ENCODE data around the gene ZBED4.

ZBED4 gene

GRCh38 chr22:49858827-49859226 is 5.2 kb downstream of the ZBED4 start:
- no peak for TF ChIP-seq SUZ12 (IDR thresholded peaks at IDR 0.05; ENCODE audit: extremely low read depth, insufficient read depth, insufficient read length)
- TF ChIP-seq YY1 (IDR thresholded peaks at IDR 0.05; ENCODE audit: insufficient read depth, insufficient read length) = no peak
- no peak for TF ChIP-seq ZNF274 (IDR thresholded peaks at IDR 0.05; ENCODE audit: low read depth, low read length)
- peaks cover 6% of the 10 kb centered on the region for H3K4me1 ChIP-seq (ENCODE audit: insufficient read depth, insufficient read length)
- H3K36me3 ChIP-seq (ENCODE audit: insufficient read depth, insufficient read length, low read length) = peaks cover 15% of the 10 kb centered on the region
- no peak for DNase-seq (ENCODE audit: low read depth, low spot score)
- H3K9me3 ChIP-seq (ENCODE audit: insufficient read depth, low read length) = no peaks in the 10 kb centered on the region
- H3K4me3 ChIP-seq (ENCODE audit: insufficient read length, low read depth) = no peak overlapping the region
- H3K9ac ChIP-seq (ENCODE audit: insufficient read length, low read depth) = no peak overlapping the region
- no peaks in the 10 kb centered on the region for H3K27me3 ChIP-seq (ENCODE audit: insufficient read depth, insufficient read length)

GRCh38 chr22:49861642-49862495 is 8.2 kb downstream of the ZBED4 start:
- H3K36me3 ChIP-seq (ENCODE audit: insufficient read depth, insufficient read length, low read length) = peaks cover 11% of the 10 kb centered on the region
- no peak for DNase-seq (ENCODE audit: low read depth, low spot score)

DNA sequence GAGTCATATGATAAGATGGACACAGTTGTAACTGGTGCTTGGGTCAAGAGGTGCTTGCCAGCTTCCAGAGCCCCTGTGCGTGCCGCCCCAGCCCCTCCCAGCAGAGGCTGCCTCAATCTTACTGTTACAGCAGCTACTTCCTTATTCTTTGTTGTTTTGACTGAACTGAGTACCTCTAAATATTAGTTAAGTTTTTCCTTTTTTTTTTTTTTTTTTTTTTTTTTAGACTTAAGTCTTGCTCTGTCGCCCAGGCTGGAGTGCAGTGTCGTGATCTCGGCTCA is 8.8 kb downstream of the ZBED4 start:
- DNase-seq (ENCODE audit: low read depth, low spot score) = no peak
- peaks cover 3% of the 10 kb centered on the region for H3K4me1 ChIP-seq (ENCODE audit: insufficient read depth, insufficient read length)
- H3K27me3 ChIP-seq (ENCODE audit: insufficient read depth, insufficient read length) = no peaks in the 10 kb centered on the region
- H3K9me3 ChIP-seq (ENCODE audit: insufficient read depth, low read length) = peaks cover 6% of the 10 kb centered on the region; the same call in 1 of the 2 replicates
- no peak overlapping the region for H3K4me3 ChIP-seq (ENCODE audit: insufficient read length, low read depth)
- TF ChIP-seq YY1 (IDR thresholded peaks at IDR 0.05; ENCODE audit: insufficient read depth, insufficient read length) = no peak
- TF ChIP-seq SUZ12 (IDR thresholded peaks at IDR 0.05; ENCODE audit: extremely low read depth, insufficient read depth, insufficient read length) = no peak
- TF ChIP-seq ZNF274 (IDR thresholded peaks at IDR 0.05; ENCODE audit: low read depth, low read length) = no peak
- H3K36me3 ChIP-seq (ENCODE audit: insufficient read depth, insufficient read length, low read length) = peaks cover 6% of the 10 kb centered on the region
- no peak overlapping the region for H3K9ac ChIP-seq (ENCODE audit: insufficient read length, low read depth)

More at GRCh38 chr22:49861642-49862495, 8.2 kb downstream of the ZBED4 start:
- Histone ChIP-seq H3K9ac (ENCODE audit: insufficient read length, low read depth) (no peak overlapping the region), H3K9me3 (ENCODE audit: insufficient read depth, low read length) (peaks cover 6% of the 10 kb centered on the region; the same call in 1 of the 2 replicates), H3K4me3 (ENCODE audit: insufficient read length, low read depth) (no peak overlapping the region), H3K27me3 (ENCODE audit: insufficient read depth, insufficient read length) (no peaks in the 10 kb centered on the region), H3K4me1 (ENCODE audit: insufficient read depth, insufficient read length) (peaks cover 4% of the 10 kb centered on the region)
- TF ChIP-seq YY1 (IDR thresholded peaks at IDR 0.05; ENCODE audit: insufficient read depth, insufficient read length) (no peak), SUZ12 (IDR thresholded peaks at IDR 0.05; ENCODE audit: extremely low read depth, insufficient read depth, insufficient read length) (no peak), ZNF274 (IDR thresholded peaks at IDR 0.05; ENCODE audit: low read depth, low read length) (no peak)

DNA sequence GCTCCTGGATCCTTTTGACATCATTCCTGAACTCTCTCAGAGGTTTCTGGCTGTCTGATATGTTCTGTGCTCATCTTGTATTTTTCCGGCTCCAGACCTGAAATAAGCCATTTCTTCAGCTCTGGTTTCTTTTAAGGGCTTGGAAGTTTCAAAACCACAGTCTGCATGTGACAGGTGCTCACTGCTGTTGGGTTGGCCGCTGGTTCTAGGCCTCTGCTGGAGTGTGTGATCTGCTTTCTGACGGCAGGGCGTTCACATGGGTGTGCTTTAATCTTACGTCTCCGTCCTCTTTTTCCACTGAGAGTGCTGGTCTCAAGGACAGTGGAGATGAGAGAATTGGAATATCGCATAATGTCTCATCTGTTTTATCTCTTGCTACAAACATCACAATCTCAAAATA is 10.3 kb downstream of the ZBED4 start:
- H3K27me3 ChIP-seq (ENCODE audit: insufficient read depth, insufficient read length) = no peaks in the 10 kb centered on the region
- H3K36me3 ChIP-seq (ENCODE audit: insufficient read depth, insufficient read length, low read length) = peaks cover 7% of the 10 kb centered on the region
- DNase-seq (ENCODE audit: low read depth, low spot score) = no peak
- no peak for TF ChIP-seq ZNF274 (IDR thresholded peaks at IDR 0.05; ENCODE audit: low read depth, low read length)
- TF ChIP-seq SUZ12 (IDR thresholded peaks at IDR 0.05; ENCODE audit: extremely low read depth, insufficient read depth, insufficient read length) = no peak
- no peak for TF ChIP-seq YY1 (IDR thresholded peaks at IDR 0.05; ENCODE audit: insufficient read depth, insufficient read length)
- no peak overlapping the region for H3K9ac ChIP-seq (ENCODE audit: insufficient read length, low read depth)
- peaks cover 3% of the 10 kb centered on the region for H3K4me1 ChIP-seq (ENCODE audit: insufficient read depth, insufficient read length)
- H3K4me3 ChIP-seq (ENCODE audit: insufficient read length, low read depth) = no peak overlapping the region
- peaks cover 6% of the 10 kb centered on the region; the same call in 1 of the 2 replicates for H3K9me3 ChIP-seq (ENCODE audit: insufficient read depth, low read length)

- H3K4me3 ChIP-seq (ENCODE audit: insufficient read length, low read depth) = no peak overlapping the region
- H3K27me3 ChIP-seq (ENCODE audit: insufficient read depth, insufficient read length) = no peaks in the 10 kb centered on the region
- DNase-seq (ENCODE audit: low read depth, low spot score) = no peak
- H3K36me3 ChIP-seq (ENCODE audit: insufficient read depth, insufficient read length, low read length) = peaks cover 7% of the 10 kb centered on the region
- no peak for TF ChIP-seq SUZ12 (IDR thresholded peaks at IDR 0.05; ENCODE audit: extremely low read depth, insufficient read depth, insufficient read length)
- no peak for TF ChIP-seq YY1 (IDR thresholded peaks at IDR 0.05; ENCODE audit: insufficient read depth, insufficient read length)
- no peak for TF ChIP-seq ZNF274 (IDR thresholded peaks at IDR 0.05; ENCODE audit: low read depth, low read length)
- H3K4me1 ChIP-seq (ENCODE audit: insufficient read depth, insufficient read length) = peaks cover 3% of the 10 kb centered on the region
- H3K9me3 ChIP-seq (ENCODE audit: insufficient read depth, low read length) = peaks cover 17% of the 10 kb centered on the region; the same call in 1 of the 2 replicates
- no peak overlapping the region for H3K9ac ChIP-seq (ENCODE audit: insufficient read length, low read depth)
Measured at GRCh38 chr22:49865156-49865555, 11.5 kb downstream of the ZBED4 start.

DNA sequence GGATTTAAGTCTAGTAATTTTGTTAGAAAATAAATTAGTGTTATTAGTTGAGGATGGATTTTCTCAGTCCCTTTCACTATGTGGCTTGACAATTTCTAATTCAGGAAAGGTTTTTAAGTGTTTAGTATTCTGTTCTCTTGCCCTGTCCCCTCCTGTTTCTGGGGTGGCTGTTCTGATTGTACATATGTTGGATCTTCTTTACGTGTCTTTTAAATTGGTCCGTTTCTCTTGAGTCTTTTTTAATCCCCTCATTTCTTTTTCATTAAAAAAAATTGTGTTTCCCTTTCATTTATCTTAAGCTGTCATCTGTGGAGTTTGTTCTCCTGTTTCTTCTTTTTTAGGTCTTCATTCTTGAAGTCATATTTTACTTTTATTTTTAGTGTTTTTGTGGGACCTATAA is 12.5 kb downstream of the ZBED4 start:
- no peak for DNase-seq (ENCODE audit: low read depth, low spot score)
- H3K36me3 ChIP-seq (ENCODE audit: insufficient read depth, insufficient read length, low read length) = peaks cover 7% of the 10 kb centered on the region
- no peak overlapping the region for H3K4me3 ChIP-seq (ENCODE audit: insufficient read length, low read depth)
- peaks cover 3% of the 10 kb centered on the region for H3K4me1 ChIP-seq (ENCODE audit: insufficient read depth, insufficient read length)
- H3K27me3 ChIP-seq (ENCODE audit: insufficient read depth, insufficient read length) = no peaks in the 10 kb centered on the region
- TF ChIP-seq SUZ12 (IDR thresholded peaks at IDR 0.05; ENCODE audit: extremely low read depth, insufficient read depth, insufficient read length) (no peak), ZNF274 (IDR thresholded peaks at IDR 0.05; ENCODE audit: low read depth, low read length) (no peak), YY1 (IDR thresholded peaks at IDR 0.05; ENCODE audit: insufficient read depth, insufficient read length) (no peak)
- H3K9ac ChIP-seq (ENCODE audit: insufficient read length, low read depth) = no peak overlapping the region
- peaks cover 17% of the 10 kb centered on the region; the same call in 1 of the 2 replicates for H3K9me3 ChIP-seq (ENCODE audit: insufficient read depth, low read length)

DNA sequence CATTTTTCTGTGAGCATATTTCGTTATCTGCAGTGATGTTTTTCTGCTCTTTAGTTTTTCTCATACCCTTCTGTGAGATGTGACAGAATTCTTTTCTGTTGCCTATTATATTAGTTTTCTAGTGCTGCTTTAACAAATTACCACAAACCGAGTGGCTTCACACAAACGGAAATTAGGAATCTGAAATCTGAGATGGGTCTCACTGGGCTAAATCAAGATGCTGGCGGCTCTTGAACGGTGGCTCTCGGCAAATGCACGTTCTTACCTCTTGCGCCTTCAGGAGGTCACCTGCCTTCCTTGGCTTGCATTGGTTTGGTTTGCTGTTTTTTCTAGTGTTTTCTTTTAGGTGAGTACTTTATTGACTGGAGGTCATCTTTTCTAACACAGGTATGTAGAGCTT is 13.0 kb downstream of the ZBED4 start:
- H3K4me1 ChIP-seq (ENCODE audit: insufficient read depth, insufficient read length) = peaks cover 1% of the 10 kb centered on the region
- peaks cover 7% of the 10 kb centered on the region for H3K36me3 ChIP-seq (ENCODE audit: insufficient read depth, insufficient read length, low read length)
- H3K4me3 ChIP-seq (ENCODE audit: insufficient read length, low read depth) = no peak overlapping the region
- H3K9me3 ChIP-seq (ENCODE audit: insufficient read depth, low read length) = peaks cover 17% of the 10 kb centered on the region; the same call in 1 of the 2 replicates
- TF ChIP-seq YY1 (IDR thresholded peaks at IDR 0.05; ENCODE audit: insufficient read depth, insufficient read length) (no peak), ZNF274 (IDR thresholded peaks at IDR 0.05; ENCODE audit: low read depth, low read length) (no peak), SUZ12 (IDR thresholded peaks at IDR 0.05; ENCODE audit: extremely low read depth, insufficient read depth, insufficient read length) (no peak)
- H3K9ac ChIP-seq (ENCODE audit: insufficient read length, low read depth) = no peak overlapping the region
- H3K27me3 ChIP-seq (ENCODE audit: insufficient read depth, insufficient read length) = no peaks in the 10 kb centered on the region
- no peak for DNase-seq (ENCODE audit: low read depth, low spot score)
